ENCODE measurements around the gene SCAF4.

DNA sequence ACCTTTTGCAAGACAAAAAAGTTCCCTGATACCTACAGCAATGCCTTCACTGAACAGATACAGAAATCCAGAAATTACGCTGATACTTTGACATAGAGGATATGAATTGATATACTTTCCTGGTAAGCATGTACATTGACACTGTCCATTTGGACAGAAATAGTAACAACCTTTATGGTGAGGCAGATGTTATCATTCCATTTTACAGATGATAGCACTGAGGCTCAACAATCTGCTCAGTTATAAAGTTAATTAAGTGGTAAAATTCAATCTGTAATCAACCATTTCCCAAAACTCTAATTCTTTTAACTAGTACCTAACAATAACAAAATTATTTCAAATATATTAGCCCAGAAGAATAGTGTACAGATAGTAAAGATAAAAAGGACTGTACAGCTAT, 20.6 kb downstream of the SCAF4 start:
- TF ChIP-seq, protein P1, sequence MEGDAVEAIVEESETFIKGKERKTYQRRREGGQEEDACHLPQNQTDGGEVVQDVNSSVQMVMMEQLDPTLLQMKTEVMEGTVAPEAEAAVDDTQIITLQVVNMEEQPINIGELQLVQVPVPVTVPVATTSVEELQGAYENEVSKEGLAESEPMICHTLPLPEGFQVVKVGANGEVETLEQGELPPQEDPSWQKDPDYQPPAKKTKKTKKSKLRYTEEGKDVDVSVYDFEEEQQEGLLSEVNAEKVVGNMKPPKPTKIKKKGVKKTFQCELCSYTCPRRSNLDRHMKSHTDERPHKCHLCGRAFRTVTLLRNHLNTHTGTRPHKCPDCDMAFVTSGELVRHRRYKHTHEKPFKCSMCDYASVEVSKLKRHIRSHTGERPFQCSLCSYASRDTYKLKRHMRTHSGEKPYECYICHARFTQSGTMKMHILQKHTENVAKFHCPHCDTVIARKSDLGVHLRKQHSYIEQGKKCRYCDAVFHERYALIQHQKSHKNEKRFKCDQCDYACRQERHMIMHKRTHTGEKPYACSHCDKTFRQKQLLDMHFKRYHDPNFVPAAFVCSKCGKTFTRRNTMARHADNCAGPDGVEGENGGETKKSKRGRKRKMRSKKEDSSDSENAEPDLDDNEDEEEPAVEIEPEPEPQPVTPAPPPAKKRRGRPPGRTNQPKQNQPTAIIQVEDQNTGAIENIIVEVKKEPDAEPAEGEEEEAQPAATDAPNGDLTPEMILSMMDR (IDR thresholded peaks at IDR 0.05; ENCODE audit: insufficient read depth, low read length, poor library complexity, severe bottlenecking), result no peak
- TF ChIP-seq EZH2phosphoT487 (conservative IDR thresholded peaks at IDR 0.05; ENCODE audit: low read length), result no peak

Data from SU-DHL-6 (cell line).